ENCODE data around the gene SLC22A2.

Gene SLC22A2

DNA sequence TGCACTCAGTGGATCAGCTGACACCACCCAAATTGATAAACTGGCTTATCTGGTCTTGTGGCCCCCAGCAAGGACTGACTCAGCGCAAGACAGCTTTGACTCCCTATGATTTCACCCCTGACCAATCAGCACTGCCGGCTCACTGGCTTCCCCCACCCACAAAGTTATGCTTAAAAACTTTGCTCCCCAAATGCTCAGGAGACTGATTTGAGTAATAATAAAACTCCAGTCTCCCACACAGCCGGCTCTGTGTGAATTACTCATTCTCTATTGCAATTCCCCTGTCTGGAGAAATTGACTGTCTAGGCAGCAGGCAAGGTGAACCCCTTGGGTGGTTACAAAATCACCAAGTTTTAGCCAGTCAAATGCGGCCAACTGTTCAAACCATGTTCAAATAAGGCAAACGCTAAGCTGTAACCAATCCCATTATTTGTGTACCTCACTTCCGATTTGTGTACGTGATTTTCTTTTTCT lies 32.5 kb downstream of the SLC22A2 start:
- no peak overlapping the region for H3K4me3 ChIP-seq (replicated peaks in 1 of 2; ENCODE audit: low read depth in 2 of 2, low read length in 2 of 2)
- peak; percentile 22 to 71 for DNase-seq (ENCODE audit: low read depth in 2 of 2)
- TF ChIP-seq, protein P1, sequence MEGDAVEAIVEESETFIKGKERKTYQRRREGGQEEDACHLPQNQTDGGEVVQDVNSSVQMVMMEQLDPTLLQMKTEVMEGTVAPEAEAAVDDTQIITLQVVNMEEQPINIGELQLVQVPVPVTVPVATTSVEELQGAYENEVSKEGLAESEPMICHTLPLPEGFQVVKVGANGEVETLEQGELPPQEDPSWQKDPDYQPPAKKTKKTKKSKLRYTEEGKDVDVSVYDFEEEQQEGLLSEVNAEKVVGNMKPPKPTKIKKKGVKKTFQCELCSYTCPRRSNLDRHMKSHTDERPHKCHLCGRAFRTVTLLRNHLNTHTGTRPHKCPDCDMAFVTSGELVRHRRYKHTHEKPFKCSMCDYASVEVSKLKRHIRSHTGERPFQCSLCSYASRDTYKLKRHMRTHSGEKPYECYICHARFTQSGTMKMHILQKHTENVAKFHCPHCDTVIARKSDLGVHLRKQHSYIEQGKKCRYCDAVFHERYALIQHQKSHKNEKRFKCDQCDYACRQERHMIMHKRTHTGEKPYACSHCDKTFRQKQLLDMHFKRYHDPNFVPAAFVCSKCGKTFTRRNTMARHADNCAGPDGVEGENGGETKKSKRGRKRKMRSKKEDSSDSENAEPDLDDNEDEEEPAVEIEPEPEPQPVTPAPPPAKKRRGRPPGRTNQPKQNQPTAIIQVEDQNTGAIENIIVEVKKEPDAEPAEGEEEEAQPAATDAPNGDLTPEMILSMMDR (IDR thresholded peaks at IDR 0.05; ENCODE audit: low read depth, low read length) = no peak

DNA sequence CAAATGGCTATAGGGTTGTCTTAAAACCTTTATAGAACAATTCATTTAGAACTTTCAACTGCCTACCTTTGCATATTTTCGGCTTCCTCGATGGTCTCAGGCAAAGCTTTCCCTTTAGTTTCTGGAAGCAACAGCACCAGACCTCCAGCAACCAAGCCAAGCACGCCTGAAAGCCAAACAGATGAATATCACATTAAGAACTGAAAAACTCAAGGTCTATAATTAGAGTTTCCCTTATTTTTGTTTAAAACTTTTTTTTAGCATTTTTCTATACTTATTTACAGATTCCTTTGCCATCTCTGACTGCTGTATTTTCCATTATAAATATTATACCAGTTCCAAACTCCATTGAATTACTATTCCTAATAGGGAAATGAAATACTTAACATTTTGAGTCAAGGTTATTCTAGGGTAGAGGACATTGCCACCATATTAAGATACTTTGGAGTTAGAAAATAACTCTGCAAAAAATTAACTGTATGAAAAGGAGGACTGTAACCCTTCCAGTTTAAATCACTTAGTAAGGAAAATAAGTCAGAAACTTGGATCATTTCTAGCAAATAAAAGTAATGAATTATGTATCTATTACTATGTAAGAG lies 33.9 kb downstream of the SLC22A2 start:
- TF ChIP-seq, protein P1 (IDR thresholded peaks at IDR 0.05; ENCODE audit: low read depth, low read length) = no peak
- DNase-seq (ENCODE audit: low read depth in 2 of 2) = no peak
- H3K4me3 ChIP-seq (replicated peaks in 1 of 2; ENCODE audit: low read depth in 2 of 2, low read length in 2 of 2) = no peak overlapping the region

DNA sequence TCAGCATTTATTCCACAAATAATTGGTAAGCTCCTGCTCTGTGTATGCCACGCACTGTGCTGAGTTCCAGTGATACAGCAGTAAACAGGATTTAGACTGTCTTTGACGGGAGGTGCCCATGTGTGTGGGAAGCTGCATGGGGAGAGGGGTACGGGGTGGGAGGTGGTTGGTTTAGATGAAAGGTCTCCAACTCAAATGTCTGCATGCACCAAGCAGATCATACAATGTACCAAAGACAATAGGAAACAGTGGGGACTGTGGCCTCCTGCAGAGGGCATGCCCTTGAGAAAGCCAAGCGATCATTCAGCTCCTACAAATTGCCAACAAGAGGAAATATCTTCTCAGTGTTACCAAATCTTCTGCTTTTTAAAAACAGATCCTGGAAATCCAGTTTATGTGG lies 36.1 kb downstream of the SLC22A2 start:
- TF ChIP-seq, protein P1 (IDR thresholded peaks at IDR 0.05; ENCODE audit: low read depth, low read length) = no peak
- DNase-seq (ENCODE audit: low read depth in 2 of 2) = no peak

GRCh38 chr6:160221918-160222317 lies 36.7 kb downstream of the SLC22A2 start:
- no peak for DNase-seq (ENCODE audit: low read depth in 2 of 2)
- TF ChIP-seq, protein P1 (IDR thresholded peaks at IDR 0.05; ENCODE audit: low read depth, low read length) = no peak
- H3K4me3 ChIP-seq (replicated peaks in 1 of 2; ENCODE audit: low read depth in 2 of 2, low read length in 2 of 2) = no peak overlapping the region

More for the DNA sequence above, 36.1 kb downstream of the SLC22A2 start:
- H3K4me3 ChIP-seq (replicated peaks in 1 of 2; ENCODE audit: low read depth in 2 of 2, low read length in 2 of 2) = no peak overlapping the region

DNA sequence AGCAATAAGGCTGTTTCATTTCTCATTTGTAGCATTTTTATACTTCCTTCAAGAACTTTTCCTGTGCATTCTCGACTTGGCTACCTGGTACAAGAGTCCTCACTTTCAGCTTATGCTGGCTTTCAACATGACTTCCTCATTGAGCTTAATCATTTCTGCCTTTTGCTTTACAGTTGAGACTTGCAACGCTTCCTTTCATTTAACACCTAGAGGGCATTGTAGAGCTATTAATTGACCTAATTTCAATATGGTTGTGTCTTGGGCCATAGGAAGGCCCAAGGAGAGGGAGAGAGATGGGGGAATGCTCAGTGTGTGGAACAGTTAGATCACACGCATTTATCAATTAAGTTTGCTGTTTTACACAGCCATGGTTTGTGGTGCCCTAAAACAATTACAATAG lies 37.2 kb downstream of the SLC22A2 start:
- DNase-seq (ENCODE audit: low read depth in 2 of 2) = peak; percentile 33 to 74

GRCh38 chr6:160218810-160219209 lies 39.8 kb downstream of the SLC22A2 start:
- TF ChIP-seq, protein P1 (IDR thresholded peaks at IDR 0.05; ENCODE audit: low read depth, low read length) = no peak
- H3K4me3 ChIP-seq (replicated peaks in 1 of 2; ENCODE audit: low read depth in 2 of 2, low read length in 2 of 2) = no peak overlapping the region
- peak in 1 of 2 donors; percentile 41 for DNase-seq (ENCODE audit: low read depth in 2 of 2)

More for the DNA sequence above, 37.2 kb downstream of the SLC22A2 start:
- TF ChIP-seq, protein P1 (IDR thresholded peaks at IDR 0.05; ENCODE audit: low read depth, low read length) = no peak
- H3K4me3 ChIP-seq (replicated peaks in 1 of 2; ENCODE audit: low read depth in 2 of 2, low read length in 2 of 2) = no peak overlapping the region

DNA sequence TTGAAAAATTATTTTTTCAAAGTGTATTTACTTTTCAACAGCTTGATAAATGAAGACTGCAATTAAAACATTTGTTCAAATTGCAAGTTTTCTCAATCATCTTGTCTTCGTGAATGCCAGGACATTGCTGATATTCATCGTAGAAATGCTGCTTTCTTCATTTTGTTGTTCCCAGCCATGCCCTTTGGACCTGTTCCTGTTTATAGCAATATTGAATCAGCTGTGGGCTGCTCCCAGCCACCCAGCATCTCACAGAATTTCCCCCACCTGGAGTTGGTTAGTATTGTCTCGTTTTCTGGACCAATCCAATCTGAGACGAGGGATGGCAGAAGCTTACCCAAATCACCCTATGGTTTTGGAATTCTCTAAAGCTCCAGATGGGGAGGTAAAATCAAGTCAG lies 40.8 kb downstream of the SLC22A2 start:
- TF ChIP-seq, protein P1 (IDR thresholded peaks at IDR 0.05; ENCODE audit: low read depth, low read length) = no peak
- DNase-seq (ENCODE audit: low read depth in 2 of 2) = no peak
- no peak overlapping the region for H3K4me3 ChIP-seq (replicated peaks in 1 of 2; ENCODE audit: low read depth in 2 of 2, low read length in 2 of 2)

Data from cardiac fibroblast (primary cell).